Epithelial cell of proximal tubule (primary cell): Measurements from ENCODE around the gene MT4. TPM values are rescaled to one million over a fixed set of nuclear protein-coding genes. Genes with fewer than 3 reads are reported as not detected.

Source experiments
- DNase-seq: peaks from one replicate; pipeline ENCODE4 v3.0.0-alpha.2; 2011; ENCODE audit warnings: low read depth
- H3K4me3 ChIP-seq: 2 replicates; pipeline ENCODE4 v1.5.1; 2011; ENCODE audit warnings: low read depth, mild to moderate bottlenecking, low read length
- CTCF ChIP-seq: conservative IDR thresholded peaks from 2 replicates; pipeline ENCODE4 v1.5.1; 2012; ENCODE audit warnings: low read depth, mild to moderate bottlenecking, low read length
- total RNA-seq: library from RNA; depleted of rRNA; stranded (reverse); fragments of >200 nt; gene quantifications from 2 replicates; pipeline ENCODE4 v1.2.3, GENCODE V29; 2015

Gene MT4
- total RNA-seq, 1 donor from 2014 or later, result not detected

- no peak for DNase-seq
- H3K4me3 ChIP-seq, result peak within 1 kb of the TSS; percentile 73
- no peak for TF ChIP-seq CTCF
Observed at GRCh38 chr16:56608043-56608875, 43.4 kb downstream of the MT4 start, which contains the start of gene MT2A. Gene MT2A (plus strand): TSS chr16:56608584. CDS start chr16:56608656, 72 bp downstream.

DNA sequence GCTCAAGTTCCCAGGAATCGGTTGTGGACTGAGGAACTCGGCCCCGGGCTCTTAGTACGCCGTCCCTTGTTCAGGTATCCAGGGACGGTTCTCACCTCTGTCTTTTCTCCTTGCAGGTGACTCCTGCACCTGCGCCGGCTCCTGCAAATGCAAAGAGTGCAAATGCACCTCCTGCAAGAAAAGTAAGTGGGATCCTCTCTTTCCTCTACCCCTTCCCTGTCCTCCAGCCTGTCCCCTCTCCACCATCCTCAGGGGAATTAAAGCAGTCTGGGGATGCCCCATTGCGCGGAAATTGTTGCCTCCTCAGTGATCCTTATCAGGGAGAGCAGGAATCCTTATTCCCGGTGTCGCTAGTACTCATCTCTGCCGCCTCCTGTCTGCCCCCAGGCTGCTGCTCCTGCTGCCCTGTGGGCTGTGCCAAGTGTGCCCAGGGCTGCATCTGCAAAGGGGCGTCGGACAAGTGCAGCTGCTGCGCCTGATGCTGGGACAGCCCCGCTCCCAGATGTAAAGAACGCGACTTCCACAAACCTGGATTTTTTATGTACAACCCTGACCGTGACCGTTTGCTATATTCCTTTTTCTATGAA lies 44.1 kb downstream of the MT4 start:
- DNase-seq, result no peak
- TF ChIP-seq CTCF, result no peak
- peak overlapping the region; percentile 73 for H3K4me3 ChIP-seq

GRCh38 chr16:56609463-56609921 lies 44.6 kb downstream of the MT4 start:
- TF ChIP-seq CTCF, result no peak
- peak overlapping the region; percentile 73 for H3K4me3 ChIP-seq
- no peak for DNase-seq

DNA sequence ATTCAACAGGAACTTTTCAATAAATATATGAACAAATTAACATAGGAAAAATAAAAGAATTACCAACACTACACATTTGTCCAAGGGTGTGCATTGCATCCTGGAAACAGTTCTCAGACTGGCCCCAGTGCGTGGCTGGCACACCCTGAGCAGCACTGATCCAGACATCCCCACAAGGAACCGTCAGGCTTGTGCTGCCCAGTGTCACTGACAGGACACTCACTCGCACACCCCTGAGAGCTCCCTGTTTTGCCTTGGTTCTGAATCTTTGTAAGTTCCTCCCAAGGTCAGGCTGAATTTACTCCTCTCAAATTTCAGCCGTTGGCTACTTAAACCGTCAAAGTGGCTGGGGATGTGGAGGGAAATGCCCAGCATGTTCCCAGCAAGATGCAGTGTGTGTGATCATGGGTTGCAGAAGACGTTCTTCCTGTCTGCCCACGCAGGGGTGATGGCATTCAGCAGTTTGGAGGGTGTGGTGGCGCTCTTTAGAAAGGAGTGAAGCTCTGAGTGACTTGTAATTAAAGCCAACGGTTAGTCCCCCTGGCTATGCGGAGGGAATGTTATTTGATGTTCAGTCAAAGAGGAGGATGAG lies 45.2 kb downstream of the MT4 start:
- TF ChIP-seq CTCF, result no peak
- H3K4me3 ChIP-seq, result peak overlapping the region; percentile 73
- peak; percentile 87 for DNase-seq

DNA sequence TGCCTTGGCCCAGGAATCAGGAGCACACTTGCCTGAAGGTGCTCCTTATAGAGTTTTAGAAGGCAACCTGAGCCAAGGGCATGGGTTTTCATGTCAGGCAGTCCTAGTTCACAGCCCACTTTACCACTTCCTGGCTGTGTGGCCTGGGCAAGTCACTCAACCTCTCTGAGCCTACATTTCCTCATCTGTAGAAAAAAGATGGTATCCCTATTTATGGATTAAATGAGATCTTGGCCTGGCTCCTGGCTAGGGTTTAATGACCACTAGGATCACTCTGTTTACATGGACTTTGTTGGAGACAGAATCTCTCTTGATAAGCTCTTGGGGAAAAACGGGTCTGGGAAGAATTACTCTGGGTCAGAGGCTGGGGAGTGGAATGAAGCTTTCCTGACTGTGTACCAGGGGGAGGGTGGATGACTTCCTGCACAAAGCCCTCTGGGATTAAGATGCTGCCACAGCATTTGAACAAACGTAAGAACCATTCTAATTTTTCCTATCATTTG lies 45.8 kb downstream of the MT4 start:
- TF ChIP-seq CTCF, result no peak
- peak overlapping the region; percentile 73 for H3K4me3 ChIP-seq
- no peak for DNase-seq

GRCh38 chr16:56611281-56611833 lies 46.5 kb downstream of the MT4 start:
- H3K4me3 ChIP-seq, result peak overlapping the region; percentile 3
- DNase-seq, result no peak
- no peak for TF ChIP-seq CTCF
